SK-N-SH (cell line): Measurements from ENCODE around the gene OBSCN. TPM values are rescaled to one million over a fixed set of nuclear protein-coding genes. Genes with fewer than 3 reads are reported as not detected.

Source experiments
- CTCF ChIA-PET: fragments of 300-600, 350-600 bp; formaldehyde crosslinking; extraction: SDS; loops from one replicate; lab custom pipeline; 2021; lab: Yijun Ruan, JAX
- POLR2A ChIA-PET: fragments of 350-600 bp; sonication (Branson Sonifier 250); formaldehyde crosslinking; extraction: SDS; loops from one replicate; lab custom pipeline; 2020; ENCODE audit warnings: antibody characterized with exemption, inconsistent platforms; lab: Yijun Ruan, JAX
- DNase-seq: peaks from one replicate; pipeline ENCODE4 v3.0.0; 2012
- H2AFZ ChIP-seq: fragments of 200-600 bp; sonication (generic); 2 replicates; pipeline ENCODE4 v1.8.1; 2016; ENCODE audit warnings: antibody characterized with exemption, mild to moderate bottlenecking, low read depth
- H3F3A ChIP-seq: fragments of 200-600 bp; sonication (generic); replicated peaks from 2 replicates; pipeline ENCODE3; 2016; ENCODE audit warnings: antibody characterized with exemption, mild to moderate bottlenecking; ENCODE audit not compliant: insufficient read depth
- H3K27ac ChIP-seq, 2 experiments: fragments of 200-500 bp in 1 of 2; fragments of 200-600 bp in 1 of 2; sonication (Bioruptor generic) in 1 of 2; sonication (generic), shearing (Covaris generic) in 1 of 2; 2 replicates each; pipeline versions ENCODE4 v1.5.1 to v1.6.1; 2014 to 2016; ENCODE audit warnings: low read depth in 2 of 2, inconsistent platforms in 1 of 2, low read length in 1 of 2, mild to moderate bottlenecking in 1 of 2, mixed read lengths in 1 of 2
- H3K27me3 ChIP-seq: fragments of 200-600 bp; sonication (generic), shearing (Covaris generic); 2 replicates; pipeline ENCODE4 v1.6.1; 2016; ENCODE audit warnings: mixed run types; ENCODE audit not compliant: insufficient read depth
- H3K36me3 ChIP-seq, 2 experiments: fragments of 200-500 bp in 1 of 2; fragments of 200-600 bp in 1 of 2; sonication (Bioruptor generic) in 1 of 2; sonication (generic) in 1 of 2; replicated peaks in 1 of 2; 2 replicates each; pipeline versions ENCODE3 to v1.5.1; 2014 to 2016; ENCODE audit warnings: low read length in 1 of 2, mild to moderate bottlenecking in 1 of 2; ENCODE audit not compliant: insufficient read depth in 2 of 2, control insufficient read depth in 1 of 2
- H3K4me1 ChIP-seq, 2 experiments: fragments of 200-500 bp in 1 of 2; fragments of 200-600 bp in 1 of 2; sonication (Bioruptor generic) in 1 of 2; sonication (generic), shearing (Covaris generic) in 1 of 2; 2 replicates each; pipeline versions ENCODE4 v1.5.1 to v1.6.1; 2014 to 2016; ENCODE audit warnings: low read depth in 1 of 2, low read length in 1 of 2, mixed run types in 1 of 2; ENCODE audit not compliant: insufficient read depth in 2 of 2, control insufficient read depth in 1 of 2
- H3K4me2 ChIP-seq: fragments of 200-600 bp; sonication (generic), shearing (Covaris generic); 2 replicates; pipeline ENCODE4 v1.6.1; 2017; ENCODE audit warnings: mixed run types
- H3K4me3 ChIP-seq, 2 experiments: fragments of 200-500 bp in 1 of 2; fragments of 200-600 bp in 1 of 2; sonication (Bioruptor generic) in 1 of 2; sonication (generic), shearing (Covaris generic) in 1 of 2; 2 replicates each; pipeline versions ENCODE4 v1.5.1 to v1.8.1; 2014 to 2016; ENCODE audit warnings: low read depth in 2 of 2, inconsistent platforms in 1 of 2, low read length in 1 of 2, mild to moderate bottlenecking in 1 of 2, mixed read lengths in 1 of 2, moderate library complexity in 1 of 2
- H3K79me2 ChIP-seq: fragments of 200-600 bp; sonication (generic); 2 replicates; pipeline ENCODE4 v1.8.1; 2017; ENCODE audit warnings: mild to moderate bottlenecking; ENCODE audit not compliant: insufficient read depth
- H3K9ac ChIP-seq: fragments of 200-600 bp; sonication (generic); 2 replicates; pipeline ENCODE4 v1.6.1; 2017; ENCODE audit warnings: mixed run types
- H3K9me2 ChIP-seq: fragments of 200-600 bp; sonication (generic); 2 replicates; pipeline ENCODE4 v1.6.1; 2017; ENCODE audit warnings: mixed run types
- H3K9me3 ChIP-seq: fragments of 200-600 bp; sonication (generic); 2 replicates; pipeline ENCODE4 v1.6.1; 2017; ENCODE audit warnings: mixed run types, mild to moderate bottlenecking, moderate library complexity
- H4K20me1 ChIP-seq: fragments of 200-600 bp; sonication (generic); 2 replicates; pipeline ENCODE4 v1.6.1; 2017; ENCODE audit warnings: mild to moderate bottlenecking, mixed run types; ENCODE audit not compliant: insufficient read depth
- CHD2 ChIP-seq: fragments of 150-350 bp; IDR thresholded peaks from 2 replicates; pipeline ENCODE4 v1.6.1; 2018; ENCODE audit warnings: low read length; ENCODE audit not compliant: partially characterized antibody
- CTCF ChIP-seq: fragments of 200-600 bp; sonication (generic); IDR thresholded peaks from 2 replicates; pipeline ENCODE4 v1.6.1; 2017; ENCODE audit warnings: antibody characterized with exemption, mild to moderate bottlenecking, moderate library complexity
- ELF1 ChIP-seq: IDR thresholded peaks from 2 replicates; pipeline ENCODE4 v1.4.0; 2012
- FOXJ3 ChIP-seq: sonication (generic); formaldehyde crosslinking; IDR thresholded peaks from 2 replicates; pipeline ENCODE4 v1.5.1; 2020; ENCODE audit warnings: mild to moderate bottlenecking, missing genetic modification reagents
- GABPA ChIP-seq: IDR thresholded peaks from 2 replicates; pipeline ENCODE4 v1.4.0; 2012; ENCODE audit warnings: low read depth, mild to moderate bottlenecking
- GATA2 ChIP-seq: sonication (generic); formaldehyde crosslinking; IDR thresholded peaks from 2 replicates; pipeline ENCODE4 v1.5.0; 2020; ENCODE audit warnings: mild to moderate bottlenecking, missing genetic modification reagents
- IRF3 ChIP-seq: fragments of 150-350 bp; IDR thresholded peaks from 2 replicates; pipeline ENCODE4 v1.6.1; 2016; ENCODE audit warnings: mild to moderate bottlenecking, low read depth, low read length
- JUND ChIP-seq: IDR thresholded peaks from 2 replicates; pipeline ENCODE4 v1.4.0; 2012
- NFIC ChIP-seq: IDR thresholded peaks from 2 replicates; pipeline ENCODE4 v1.4.0; 2012; ENCODE audit warnings: borderline replicate concordance
- PBX3 ChIP-seq: IDR thresholded peaks from 2 replicates; pipeline ENCODE4; 2012
- RXRA ChIP-seq: IDR thresholded peaks from 2 replicates; pipeline ENCODE4 v1.4.0; 2012; ENCODE audit warnings: low read depth, mild to moderate bottlenecking, borderline replicate concordance
- TCF12 ChIP-seq: IDR thresholded peaks from 2 replicates; pipeline ENCODE4 v1.4.0; 2012
- TEAD4 ChIP-seq: IDR thresholded peaks from 2 replicates; pipeline ENCODE4 v1.4.0; 2012; ENCODE audit warnings: mild to moderate bottlenecking, borderline replicate concordance; ENCODE audit not compliant: insufficient read depth
- USF1 ChIP-seq: IDR thresholded peaks from 2 replicates; pipeline ENCODE4 v1.4.0; 2012; ENCODE audit warnings: low read depth, borderline replicate concordance
- YY1 ChIP-seq: IDR thresholded peaks from 2 replicates; pipeline ENCODE4 v1.4.0; 2012; ENCODE audit warnings: low read depth, mild to moderate bottlenecking
- ZBTB33 ChIP-seq: IDR thresholded peaks from 2 replicates; pipeline ENCODE4 v1.4.0; 2012; ENCODE audit warnings: low read depth, borderline replicate concordance
- WGBS: methylation state at CpG from one replicate; pipeline ENCODE4 v1.1.6; 2017; ENCODE audit warnings: low lambda C conversion rate; 5-methylcytosine and 5-hydroxymethylcytosine counted together
- polyA plus RNA-seq, 3 experiments: library from polyadenylated mRNA; depleted of rRNA; stranded (reverse); fragments of >200 nt; gene quantifications; 2 replicates each; pipeline ENCODE4 v1.2.3, GENCODE V29; 2012

The OBSCN gene
- polyA plus RNA-seq, 1 of the 3 experiments (the other 2 are of a cell fraction): 4.0 TPM

GRCh38 chr1:228321435-228321834 is 113.6 kb downstream of the OBSCN start:
- DNase-seq: no peak
- H3K4me1 ChIP-seq: no peaks in the 10 kb centered on the region
- H3K9ac ChIP-seq: no peak overlapping the region
- no peaks in the 10 kb centered on the region for H4K20me1 ChIP-seq
- H2AFZ ChIP-seq: no peak overlapping the region
- TF ChIP-seq YY1 (no peak), GATA2 (CRISPR knock-in tag) (no peak), FOXJ3 (CRISPR knock-in tag) (no peak), PBX3 (no peak), ELF1 (no peak), TEAD4 (no peak), RXRA (no peak), GABPA (no peak), JUND (no peak), CTCF (no peak), IRF3 (no peak), NFIC (no peak), USF1 (no peak), ZBTB33 (no peak), CHD2 (no peak), TCF12 (no peak)
- H3K4me2 ChIP-seq: no peak overlapping the region
- no peak overlapping the region for H3K4me3 ChIP-seq
- H3F3A ChIP-seq: no peaks in the 10 kb centered on the region
- H3K9me3 ChIP-seq: no peaks in the 10 kb centered on the region
- WGBS: 63% methylated on average over 6 of the region's 11 CpGs
- no peaks in the 10 kb centered on the region for H3K27me3 ChIP-seq
- ChIA-PET POLR2A (no interaction called here), CTCF (interaction anchor here (1.4 kb wide), 1 partner anchor 19 kb away, joined by 3 read pairs; no protein-coding TSS in a partner anchor)
- no peaks in the 10 kb centered on the region for H3K9me2 ChIP-seq
- no peaks in the 10 kb centered on the region for H3K79me2 ChIP-seq
- no peaks in the 10 kb centered on the region for H3K36me3 ChIP-seq
- H3K27ac ChIP-seq: no peak overlapping the region
